HEK293 (cell line): ENCODE results near the gene CLIC3.

Experiments used
- BCL11B ChIP-seq: fragments of 450-650 bp; formaldehyde crosslinking; IDR thresholded peaks from 2 replicates; pipeline ENCODE4 v1.5.1; 2016; ENCODE audit warnings: low read depth, missing biosample characterization, missing genetic modification characterization
- EGR2 ChIP-seq: fragments of 450-650 bp; formaldehyde crosslinking; IDR thresholded peaks from 2 replicates; pipeline ENCODE4 v1.5.1; 2016; ENCODE audit warnings: low read depth, missing biosample characterization, missing genetic modification characterization
- FEZF1 ChIP-seq: fragments of 450-650 bp; formaldehyde crosslinking; IDR thresholded peaks from 2 replicates; pipeline ENCODE4 v1.5.1; 2016; ENCODE audit warnings: missing biosample characterization, missing genetic modification characterization
- GFI1B ChIP-seq: fragments of 450-650 bp; formaldehyde crosslinking; IDR thresholded peaks from 2 replicates; pipeline ENCODE4 v1.5.1; 2016; ENCODE audit warnings: missing biosample characterization, missing genetic modification characterization
- GLI2 ChIP-seq: fragments of 450-650 bp; formaldehyde crosslinking; IDR thresholded peaks from 2 replicates; pipeline ENCODE4; 2017; ENCODE audit warnings: missing biosample characterization, missing genetic modification characterization, low read depth, borderline replicate concordance
- GLIS2 ChIP-seq: fragments of 450-650 bp; formaldehyde crosslinking; IDR thresholded peaks from 2 replicates; pipeline ENCODE4 v1.5.1; 2016; ENCODE audit warnings: missing biosample characterization, missing genetic modification characterization
- KLF1 ChIP-seq: fragments of 450-650 bp; formaldehyde crosslinking; IDR thresholded peaks from 2 replicates; pipeline ENCODE4 v1.5.1; 2016; ENCODE audit warnings: missing biosample characterization, missing genetic modification characterization
- KLF10 ChIP-seq: fragments of 450-650 bp; IDR thresholded peaks from 2 replicates; pipeline ENCODE4 v1.5.1; 2018; ENCODE audit warnings: missing biosample characterization, mild to moderate bottlenecking, missing genetic modification characterization
- KLF8 ChIP-seq: fragments of 450-650 bp; formaldehyde crosslinking; IDR thresholded peaks from 2 replicates; pipeline ENCODE4 v1.5.1; 2016; ENCODE audit warnings: missing biosample characterization, missing genetic modification characterization
- SALL2 ChIP-seq: fragments of 450-650 bp; formaldehyde crosslinking; IDR thresholded peaks from 2 replicates; pipeline ENCODE4 v1.5.0; 2017; ENCODE audit warnings: missing biosample characterization, mild to moderate bottlenecking, missing genetic modification characterization, borderline replicate concordance
- ZBTB8A ChIP-seq: fragments of 450-650 bp; formaldehyde crosslinking; IDR thresholded peaks from 2 replicates; pipeline ENCODE4 v1.5.1; 2016; ENCODE audit warnings: missing biosample characterization, missing genetic modification characterization
- ZFHX2 ChIP-seq: fragments of 450-650 bp; formaldehyde crosslinking; conservative IDR thresholded peaks from 2 replicates; pipeline ENCODE4 v1.5.1; 2016; ENCODE audit warnings: missing biosample characterization, missing genetic modification characterization
- ZIC2 ChIP-seq: fragments of 450-650 bp; formaldehyde crosslinking; IDR thresholded peaks from 2 replicates; pipeline ENCODE4 v1.5.1; 2016; ENCODE audit warnings: missing biosample characterization, missing genetic modification characterization
- ZNF138 ChIP-seq: fragments of 450-650 bp; formaldehyde crosslinking; IDR thresholded peaks from 2 replicates; pipeline ENCODE4 v1.5.1; 2016; ENCODE audit warnings: missing biosample characterization, missing genetic modification characterization, borderline replicate concordance
- ZNF146 ChIP-seq: fragments of 450-650 bp; formaldehyde crosslinking; IDR thresholded peaks from 2 replicates; pipeline ENCODE4 v1.5.1; 2016; ENCODE audit warnings: missing biosample characterization, missing genetic modification characterization
- ZNF23 ChIP-seq: fragments of 450-650 bp; formaldehyde crosslinking; IDR thresholded peaks from 2 replicates; pipeline ENCODE4 v1.5.1; 2016; ENCODE audit warnings: missing biosample characterization, missing genetic modification characterization, borderline replicate concordance
- ZNF248 ChIP-seq: fragments of 450-650 bp; formaldehyde crosslinking; IDR thresholded peaks from 2 replicates; pipeline ENCODE4 v1.5.1; 2017; ENCODE audit warnings: missing biosample characterization, missing genetic modification characterization
- ZNF341 ChIP-seq: fragments of 450-650 bp; formaldehyde crosslinking; IDR thresholded peaks from 2 replicates; pipeline ENCODE4; 2016; ENCODE audit warnings: low read depth, missing biosample characterization, missing genetic modification characterization
- ZNF350 ChIP-seq: fragments of 450-650 bp; formaldehyde crosslinking; IDR thresholded peaks from 2 replicates; pipeline ENCODE4 v1.5.0; 2017; ENCODE audit warnings: missing biosample characterization, mild to moderate bottlenecking, missing genetic modification characterization
- ZNF521 ChIP-seq: fragments of 450-650 bp; formaldehyde crosslinking; IDR thresholded peaks from 2 replicates; pipeline ENCODE4 v1.5.1; 2017; ENCODE audit warnings: missing biosample characterization, mild to moderate bottlenecking, missing genetic modification characterization
- ZNF530 ChIP-seq: fragments of 450-650 bp; formaldehyde crosslinking; IDR thresholded peaks from 2 replicates; pipeline ENCODE4 v1.5.1; 2016; ENCODE audit warnings: low read depth, missing biosample characterization, missing genetic modification characterization
- ZNF560 ChIP-seq: fragments of 450-650 bp; formaldehyde crosslinking; IDR thresholded peaks from 2 replicates; pipeline ENCODE4 v1.5.1; 2017; ENCODE audit warnings: missing biosample characterization, missing genetic modification characterization, borderline replicate concordance
- ZNF585B ChIP-seq: fragments of 450-650 bp; formaldehyde crosslinking; IDR thresholded peaks from 2 replicates; pipeline ENCODE4 v1.5.1; 2016; ENCODE audit warnings: missing biosample characterization, missing genetic modification characterization
- ZNF629 ChIP-seq: fragments of 450-650 bp; formaldehyde crosslinking; IDR thresholded peaks from 2 replicates; pipeline ENCODE4 v1.5.1; 2017; ENCODE audit warnings: missing biosample characterization, missing genetic modification characterization
- ZNF654 ChIP-seq: fragments of 450-650 bp; formaldehyde crosslinking; IDR thresholded peaks from 2 replicates; pipeline ENCODE4 v1.5.1; 2016; ENCODE audit warnings: low read depth, missing biosample characterization, missing genetic modification characterization
- ZNF677 ChIP-seq: fragments of 450-650 bp; IDR thresholded peaks from 2 replicates; pipeline ENCODE4 v1.5.0; 2018; ENCODE audit warnings: missing biosample characterization, mild to moderate bottlenecking, missing genetic modification characterization, moderate library complexity
- ZNF791 ChIP-seq: fragments of 450-650 bp; formaldehyde crosslinking; IDR thresholded peaks from 2 replicates; pipeline ENCODE4 v1.5.1; 2016; ENCODE audit warnings: missing biosample characterization, missing genetic modification characterization
- TF ChIP-seq, protein P1 (sequence below): fragments of 450-650 bp; IDR thresholded peaks from 2 replicates; pipeline ENCODE4 v1.5.1; 2018; ENCODE audit warnings: missing biosample characterization, mild to moderate bottlenecking, missing genetic modification characterization
- TF ChIP-seq, protein P2 (sequence below): fragments of 450-650 bp; formaldehyde crosslinking; IDR thresholded peaks from 2 replicates; pipeline ENCODE4 v1.5.1; 2016; ENCODE audit warnings: missing biosample characterization, missing genetic modification characterization
- TF ChIP-seq, protein P3 (sequence below): fragments of 450-650 bp; formaldehyde crosslinking; optimal IDR thresholded peaks from 2 replicates; pipeline ENCODE3; 2016; ENCODE audit warnings: missing biosample characterization, mild to moderate bottlenecking, missing genetic modification characterization
- TF ChIP-seq, protein P4 (sequence below): fragments of 450-650 bp; formaldehyde crosslinking; IDR thresholded peaks from 2 replicates; pipeline ENCODE4 v1.5.1; 2016; ENCODE audit warnings: missing biosample characterization, missing genetic modification characterization
- TF ChIP-seq, protein P5 (sequence below): fragments of 450-650 bp; formaldehyde crosslinking; IDR thresholded peaks from 2 replicates; pipeline ENCODE4 v1.5.1; 2016; ENCODE audit warnings: missing biosample characterization, missing genetic modification characterization

The CLIC3 gene

DNA sequence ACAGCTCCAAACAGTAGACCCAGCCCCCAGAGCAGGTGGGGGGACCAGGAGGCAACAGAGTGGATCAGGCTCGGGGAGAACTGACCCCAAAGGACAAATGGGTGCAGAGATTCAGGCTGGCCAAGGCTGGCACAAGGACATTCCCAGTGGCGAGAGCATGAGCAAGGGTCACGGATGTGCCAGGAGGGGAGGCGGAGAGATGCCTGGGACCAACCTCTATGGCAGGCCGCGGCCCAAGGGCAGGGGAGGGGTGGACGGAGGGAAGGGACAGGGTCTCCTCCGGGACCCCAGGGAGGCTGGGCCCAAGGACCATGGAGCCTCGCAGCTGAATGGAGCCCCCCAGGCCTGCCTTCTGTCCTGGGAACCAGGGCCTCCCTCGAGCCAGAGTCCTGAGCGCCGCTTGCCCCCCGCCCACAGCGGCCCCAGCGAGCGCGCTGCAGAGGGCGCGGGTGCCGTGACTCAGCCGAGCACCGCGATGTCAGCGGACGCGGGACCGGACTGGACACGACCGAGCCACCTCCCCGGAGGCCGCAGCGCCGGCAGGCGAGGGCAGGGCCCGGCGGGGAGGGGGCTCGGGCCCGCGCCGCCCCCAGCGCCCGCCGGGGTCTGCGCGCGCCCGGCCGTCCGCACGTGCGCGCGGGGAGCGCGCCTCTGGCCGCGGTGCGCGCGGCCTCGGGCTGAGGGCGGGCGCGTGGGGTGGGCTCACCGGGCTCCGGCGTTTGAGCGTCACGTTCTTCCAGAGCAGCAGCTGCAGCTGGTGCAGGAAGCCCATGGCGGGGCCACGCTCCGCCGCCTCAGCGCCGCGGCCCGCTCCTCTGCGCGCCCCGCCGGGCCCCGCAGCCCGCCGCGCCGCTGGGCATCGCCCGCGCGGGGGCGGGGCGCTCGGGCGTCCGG is 31.2 kb upstream of the CLIC3 start, which contains the start of gene ABCA2 (continued):
- no peak for TF ChIP-seq ZNF629
- TF ChIP-seq ZNF23 (tag by site-specific recombination), result no peak
- TF ChIP-seq ZIC2 (tag by site-specific recombination), result 0 out of 2 replicates have a peak, but pooled peaks have one; percentile 7
- TF ChIP-seq ZNF248 (tag by site-specific recombination), result no peak
- TF ChIP-seq ZNF791 (tag by site-specific recombination), result no peak
- TF ChIP-seq KLF10 (tag by site-specific recombination), result no peak
- no peak for TF ChIP-seq ZNF350
- 0 out of 2 replicates have a peak, but pooled peaks have one; percentile 10 for TF ChIP-seq ZNF341
- TF ChIP-seq ZNF138 (tag by site-specific recombination), result no peak
- TF ChIP-seq, protein P1, sequence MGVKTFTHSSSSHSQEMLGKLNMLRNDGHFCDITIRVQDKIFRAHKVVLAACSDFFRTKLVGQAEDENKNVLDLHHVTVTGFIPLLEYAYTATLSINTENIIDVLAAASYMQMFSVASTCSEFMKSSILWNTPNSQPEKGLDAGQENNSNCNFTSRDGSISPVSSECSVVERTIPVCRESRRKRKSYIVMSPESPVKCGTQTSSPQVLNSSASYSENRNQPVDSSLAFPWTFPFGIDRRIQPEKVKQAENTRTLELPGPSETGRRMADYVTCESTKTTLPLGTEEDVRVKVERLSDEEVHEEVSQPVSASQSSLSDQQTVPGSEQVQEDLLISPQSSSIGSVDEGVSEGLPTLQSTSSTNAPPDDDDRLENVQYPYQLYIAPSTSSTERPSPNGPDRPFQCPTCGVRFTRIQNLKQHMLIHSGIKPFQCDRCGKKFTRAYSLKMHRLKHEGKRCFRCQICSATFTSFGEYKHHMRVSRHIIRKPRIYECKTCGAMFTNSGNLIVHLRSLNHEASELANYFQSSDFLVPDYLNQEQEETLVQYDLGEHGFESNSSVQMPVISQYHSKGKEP, result no peak
- 0 out of 2 replicates have a peak, but pooled peaks have one; percentile 19 for TF ChIP-seq ZFHX2
- no peak for TF ChIP-seq ZNF677
- TF ChIP-seq GLI2 (tag by site-specific recombination), result no peak
- TF ChIP-seq ZBTB8A (tag by site-specific recombination), result peak; percentile 57
- TF ChIP-seq, protein P2, sequence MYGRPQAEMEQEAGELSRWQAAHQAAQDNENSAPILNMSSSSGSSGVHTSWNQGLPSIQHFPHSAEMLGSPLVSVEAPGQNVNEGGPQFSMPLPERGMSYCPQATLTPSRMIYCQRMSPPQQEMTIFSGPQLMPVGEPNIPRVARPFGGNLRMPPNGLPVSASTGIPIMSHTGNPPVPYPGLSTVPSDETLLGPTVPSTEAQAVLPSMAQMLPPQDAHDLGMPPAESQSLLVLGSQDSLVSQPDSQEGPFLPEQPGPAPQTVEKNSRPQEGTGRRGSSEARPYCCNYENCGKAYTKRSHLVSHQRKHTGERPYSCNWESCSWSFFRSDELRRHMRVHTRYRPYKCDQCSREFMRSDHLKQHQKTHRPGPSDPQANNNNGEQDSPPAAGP (tag by site-specific recombination), result no peak
- TF ChIP-seq, protein P3, sequence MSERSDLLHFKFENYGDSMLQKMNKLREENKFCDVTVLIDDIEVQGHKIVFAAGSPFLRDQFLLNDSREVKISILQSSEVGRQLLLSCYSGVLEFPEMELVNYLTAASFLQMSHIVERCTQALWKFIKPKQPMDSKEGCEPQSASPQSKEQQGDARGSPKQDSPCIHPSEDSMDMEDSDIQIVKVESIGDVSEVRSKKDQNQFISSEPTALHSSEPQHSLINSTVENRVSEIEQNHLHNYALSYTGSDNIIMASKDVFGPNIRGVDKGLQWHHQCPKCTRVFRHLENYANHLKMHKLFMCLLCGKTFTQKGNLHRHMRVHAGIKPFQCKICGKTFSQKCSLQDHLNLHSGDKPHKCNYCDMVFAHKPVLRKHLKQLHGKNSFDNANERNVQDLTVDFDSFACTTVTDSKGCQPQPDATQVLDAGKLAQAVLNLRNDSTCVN (tag by site-specific recombination), result peak; percentile 52
- TF ChIP-seq GFI1B (tag by site-specific recombination), result no peak
- TF ChIP-seq, protein P4, sequence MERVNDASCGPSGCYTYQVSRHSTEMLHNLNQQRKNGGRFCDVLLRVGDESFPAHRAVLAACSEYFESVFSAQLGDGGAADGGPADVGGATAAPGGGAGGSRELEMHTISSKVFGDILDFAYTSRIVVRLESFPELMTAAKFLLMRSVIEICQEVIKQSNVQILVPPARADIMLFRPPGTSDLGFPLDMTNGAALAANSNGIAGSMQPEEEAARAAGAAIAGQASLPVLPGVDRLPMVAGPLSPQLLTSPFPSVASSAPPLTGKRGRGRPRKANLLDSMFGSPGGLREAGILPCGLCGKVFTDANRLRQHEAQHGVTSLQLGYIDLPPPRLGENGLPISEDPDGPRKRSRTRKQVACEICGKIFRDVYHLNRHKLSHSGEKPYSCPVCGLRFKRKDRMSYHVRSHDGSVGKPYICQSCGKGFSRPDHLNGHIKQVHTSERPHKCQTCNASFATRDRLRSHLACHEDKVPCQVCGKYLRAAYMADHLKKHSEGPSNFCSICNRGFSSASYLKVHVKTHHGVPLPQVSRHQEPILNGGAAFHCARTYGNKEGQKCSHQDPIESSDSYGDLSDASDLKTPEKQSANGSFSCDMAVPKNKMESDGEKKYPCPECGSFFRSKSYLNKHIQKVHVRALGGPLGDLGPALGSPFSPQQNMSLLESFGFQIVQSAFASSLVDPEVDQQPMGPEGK (tag by site-specific recombination), result 0 out of 2 replicates have a peak, but pooled peaks have one; percentile 44
- TF ChIP-seq FEZF1, result no peak
- no peak for TF ChIP-seq ZNF560
- peak; percentile 39 for TF ChIP-seq KLF1 (tag by site-specific recombination)
- TF ChIP-seq, protein P5, sequence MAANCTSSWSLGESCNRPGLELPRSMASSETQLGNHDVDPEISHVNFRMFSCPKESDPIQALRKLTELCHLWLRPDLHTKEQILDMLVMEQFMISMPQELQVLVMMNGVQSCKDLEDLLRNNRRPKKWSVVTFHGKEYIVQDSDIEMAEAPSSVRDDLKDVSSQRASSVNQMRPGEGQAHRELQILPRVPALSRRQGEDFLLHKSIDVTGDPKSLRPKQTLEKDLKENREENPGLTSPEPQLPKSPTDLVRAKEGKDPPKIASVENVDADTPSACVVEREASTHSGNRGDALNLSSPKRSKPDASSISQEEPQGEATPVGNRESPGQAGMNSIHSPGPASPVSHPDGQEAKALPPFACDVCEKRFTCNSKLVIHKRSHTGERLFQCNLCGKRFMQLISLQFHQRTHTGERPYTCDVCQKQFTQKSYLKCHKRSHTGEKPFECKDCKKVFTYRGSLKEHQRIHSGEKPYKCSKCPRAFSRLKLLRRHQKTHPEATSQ (tag by site-specific recombination), result no peak
- TF ChIP-seq ZNF146 (tag by site-specific recombination), result no peak
- TF ChIP-seq ZNF521 (tag by site-specific recombination), result no peak
- TF ChIP-seq BCL11B (tag by site-specific recombination), result peak; percentile 84
- no peak for TF ChIP-seq ZNF585B (tag by site-specific recombination)
- TF ChIP-seq ZNF654 (tag by site-specific recombination), result no peak
- no peak for TF ChIP-seq SALL2 (tag by site-specific recombination)
- TF ChIP-seq KLF8 (tag by site-specific recombination), result peak; percentile 45; the same call in 1 of the 2 replicates
- peak; percentile 72 for TF ChIP-seq GLIS2 (tag by site-specific recombination)
- TF ChIP-seq ZNF530 (tag by site-specific recombination), result no peak
- TF ChIP-seq EGR2, result 0 out of 2 replicates have a peak, but pooled peaks have one; percentile 12
